Caco-2 (cell line): Measurements from ENCODE around the gene NKAIN2. TPM values are rescaled to one million over a fixed set of nuclear protein-coding genes. Genes with fewer than 3 reads are reported as not detected.

Experiments
- BruUV-seq: library from RNA; stranded (reverse); fragments of 400-500 nt; replicated peaks from 2 replicates; lab custom pipeline; 2021; lab: Mats Ljungman, UMichigan
- CTCF ChIA-PET: fragments of 300-600 bp; sonication (Branson Sonifier 250); formaldehyde crosslinking; loops from one replicate; lab custom pipeline; 2022; ENCODE audit warnings: antibody characterized with exemption; lab: Charles Lee
- POLR2A ChIA-PET: fragments of 300-600 bp; sonication (Branson Sonifier 250); formaldehyde crosslinking; loops from one replicate; lab custom pipeline; 2022; ENCODE audit warnings: antibody characterized with exemption; lab: Charles Lee
- DNase-seq, 2 experiments: peaks; one replicate each; pipeline versions ENCODE4 v3.0.0 to v3.0.0-alpha.2; 2020 to 2022
- H3K27me3 ChIP-seq: replicated peaks from 2 replicates; pipeline ENCODE4 v1.6.0; 2011; ENCODE audit warnings: low read length; ENCODE audit not compliant: control insufficient read depth, insufficient read depth
- H3K36me3 ChIP-seq: 2 replicates; pipeline ENCODE4 v1.5.1; 2011; ENCODE audit warnings: low read length; ENCODE audit not compliant: control insufficient read depth, insufficient read depth
- H3K4me1 ChIP-seq: fragments of 250-450 bp; sonication (Bioruptor Pico); 2 replicates; pipeline ENCODE4 v1.5.1; 2020; ENCODE audit warnings: mild to moderate bottlenecking
- H3K4me3 ChIP-seq: 2 replicates; pipeline ENCODE4 v1.5.1; 2011; ENCODE audit warnings: low read depth, mild to moderate bottlenecking, control low read depth, low read length
- H3K9me3 ChIP-seq: fragments of 250-450 bp; sonication (Bioruptor Pico); 2 replicates; pipeline ENCODE4 v1.5.1; 2020; ENCODE audit warnings: mild to moderate bottlenecking, moderate library complexity
- H3K27ac Mint-ChIP-seq: one replicate; pipeline ENCODE4 v1.8.0; 2022; ENCODE audit warnings: mixed read lengths; ENCODE audit not compliant: unreplicated experiment
- H3K27me3 Mint-ChIP-seq: one replicate; pipeline ENCODE4 v1.8.0; 2022; ENCODE audit warnings: mixed read lengths; ENCODE audit not compliant: insufficient read depth, unreplicated experiment
- H3K36me3 Mint-ChIP-seq: one replicate; pipeline ENCODE4 v1.8.0; 2022; ENCODE audit warnings: mild to moderate bottlenecking, mixed read lengths; ENCODE audit not compliant: insufficient read depth, unreplicated experiment
- H3K4me1 Mint-ChIP-seq: one replicate; pipeline ENCODE4 v1.8.0; 2022; ENCODE audit warnings: low read depth, mixed read lengths; ENCODE audit not compliant: unreplicated experiment
- H3K4me3 Mint-ChIP-seq: one replicate; pipeline ENCODE4 v1.8.0; 2022; ENCODE audit warnings: mild to moderate bottlenecking, moderate library complexity, mixed read lengths; ENCODE audit not compliant: unreplicated experiment
- H3K9me3 Mint-ChIP-seq: one replicate; pipeline ENCODE4 v1.8.0; 2022; ENCODE audit warnings: mixed read lengths; ENCODE audit not compliant: unreplicated experiment
- CTCF ChIP-seq, 2 experiments: fragments of 200-600 bp in 1 of 2; IDR thresholded peaks; 1 replicate in 1 of 2; 2 replicates in 1 of 2; pipeline versions ENCODE4 v1.5.1 to v1.8.0; 2011 to 2022; ENCODE audit warnings: antibody characterized with exemption in 1 of 2, control low read depth in 1 of 2, inconsistent platforms in 1 of 2, low read depth in 1 of 2, low read length in 1 of 2, mild to moderate bottlenecking in 1 of 2, moderate library complexity in 1 of 2; ENCODE audit not compliant: insufficient read depth in 1 of 2, severe bottlenecking in 1 of 2, unreplicated experiment in 1 of 2
- intact Hi-C: fragments of 100-400 bp; cut with micrococcal nuclease; formaldehyde crosslinking; loops from one replicate; pipeline ENCODE4 v1.10.0; 2022; ENCODE audit not compliant: unreplicated experiment
- total RNA-seq: library from RNA; stranded (reverse); gene quantifications from 2 replicates; pipeline ENCODE4 v1.2.3, GENCODE V29; 2022

NKAIN2 gene
- total RNA-seq, 1 experiment from 2014 or later: not detected

GRCh38 chr6:124203812-124204167 is 400.1 kb downstream of the NKAIN2 start:
- Mint-ChIP-seq H3K9me3 (no peaks in the 10 kb centered on the region), H3K4me1 (no peaks in the 10 kb centered on the region), H3K36me3 (no peaks in the 10 kb centered on the region), H3K27ac (no peak overlapping the region), H3K4me3 (no peak overlapping the region), H3K27me3 (no peaks in the 10 kb centered on the region)
- H3K27me3 ChIP-seq: no peaks in the 10 kb centered on the region
- no peaks in the 10 kb centered on the region for H3K4me1 ChIP-seq
- CTCF ChIA-PET: no interaction called here
- H3K9me3 ChIP-seq: no peaks in the 10 kb centered on the region
- no peak for TF ChIP-seq CTCF (IDR thresholded peaks at IDR 0.05; ENCODE audit: insufficient read depth in 1 of 2, low read depth in 1 of 2, low read length in 1 of 2, severe bottlenecking in 1 of 2, unreplicated experiment in 1 of 2)
- H3K36me3 ChIP-seq: no peaks in the 10 kb centered on the region
- POLR2A ChIA-PET: no interaction called here
- H3K4me3 ChIP-seq: no peak overlapping the region
- DNase-seq: no peak
- intact Hi-C loops: no loop called here
- BruUV-seq: no TSS peak

- intact Hi-C loops: no loop called here
- no peaks in the 10 kb centered on the region for H3K4me1 Mint-ChIP-seq
- H3K9me3 Mint-ChIP-seq: no peaks in the 10 kb centered on the region
- H3K4me3 Mint-ChIP-seq: no peak overlapping the region
- no peak for TF ChIP-seq CTCF (IDR thresholded peaks at IDR 0.05; ENCODE audit: insufficient read depth in 1 of 2, low read depth in 1 of 2, low read length in 1 of 2, severe bottlenecking in 1 of 2, unreplicated experiment in 1 of 2)
- no peak overlapping the region for H3K4me3 ChIP-seq
- no TSS peak for BruUV-seq
- POLR2A ChIA-PET: no interaction called here
- no peaks in the 10 kb centered on the region for H3K27me3 Mint-ChIP-seq
- CTCF ChIA-PET: no interaction called here
- DNase-seq: no peak
- no peaks in the 10 kb centered on the region for H3K36me3 Mint-ChIP-seq
- H3K9me3 ChIP-seq: no peaks in the 10 kb centered on the region
- H3K27me3 ChIP-seq: no peaks in the 10 kb centered on the region
- no peaks in the 10 kb centered on the region for H3K4me1 ChIP-seq
- H3K36me3 ChIP-seq: no peaks in the 10 kb centered on the region
- H3K27ac Mint-ChIP-seq: no peak overlapping the region
These were observed 402.3 kb downstream of the NKAIN2 start for GRCh38 chr6:124205921-124206320.

DNA sequence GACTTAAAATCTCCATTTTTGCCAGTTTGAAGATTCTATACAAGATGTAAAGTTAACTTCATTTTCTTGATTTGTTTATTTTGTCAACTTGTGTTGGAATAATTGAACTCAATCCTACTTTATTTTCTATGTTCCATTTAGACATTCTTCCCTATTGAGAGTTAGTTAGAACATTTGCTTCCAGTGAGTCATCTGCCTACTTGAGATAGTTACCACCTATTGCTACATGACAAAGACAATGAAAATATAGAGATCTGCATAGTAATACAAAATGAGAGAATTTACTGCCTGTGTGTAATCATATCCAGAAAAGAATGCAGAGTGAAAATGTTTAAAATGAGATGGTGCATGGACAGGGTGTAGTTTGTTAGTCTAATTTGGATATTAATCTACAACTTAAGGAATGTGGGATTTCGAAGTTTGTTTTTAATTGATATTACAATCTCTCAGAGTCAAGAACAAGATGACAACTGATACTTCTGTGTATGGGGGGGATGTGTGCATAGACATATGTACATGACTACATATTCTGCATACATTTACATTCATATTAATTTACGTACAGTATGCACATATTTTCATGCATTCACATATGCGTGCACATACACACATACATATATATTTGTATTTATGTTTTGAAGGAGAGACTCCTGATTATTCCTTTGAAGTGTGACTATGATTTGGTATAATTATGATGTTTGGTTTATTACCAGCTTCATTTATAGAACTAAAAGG is 420.1 kb downstream of the NKAIN2 start:
- Mint-ChIP-seq H3K4me3 (no peak overlapping the region), H3K36me3 (no peaks in the 10 kb centered on the region), H3K4me1 (no peaks in the 10 kb centered on the region), H3K9me3 (peaks cover 10% of the 10 kb centered on the region), H3K27me3 (no peaks in the 10 kb centered on the region), H3K27ac (no peak overlapping the region)
- CTCF ChIA-PET: no interaction called here
- no peaks in the 10 kb centered on the region for H3K36me3 ChIP-seq
- H3K9me3 ChIP-seq: no peaks in the 10 kb centered on the region
- POLR2A ChIA-PET: no interaction called here
- TF ChIP-seq CTCF (IDR thresholded peaks at IDR 0.05; ENCODE audit: insufficient read depth in 1 of 2, low read depth in 1 of 2, low read length in 1 of 2, severe bottlenecking in 1 of 2, unreplicated experiment in 1 of 2): no peak
- H3K27me3 ChIP-seq: no peaks in the 10 kb centered on the region
- intact Hi-C loops: no loop called here
- BruUV-seq: no TSS peak
- no peaks in the 10 kb centered on the region for H3K4me1 ChIP-seq
- no peak for DNase-seq
- H3K4me3 ChIP-seq: no peak overlapping the region
